Left ventricle myocardium inferior (tissue), 1 donor: ENCODE data around the gene MYO10. TPM values are rescaled to one million over a fixed set of nuclear protein-coding genes. Genes with fewer than 3 reads are reported as not detected.

ENCODE experiments used
- DNase-seq: peaks from one replicate; pipeline ENCODE4 v3.0.0-alpha.2; 2020
- H3K27ac ChIP-seq: fragments of 200-600 bp; replicated peaks from 2 replicates; pipeline ENCODE4 v1.8.0; 2021
- H3K27me3 ChIP-seq: fragments of 200-600 bp; 2 replicates; pipeline ENCODE4 v1.8.0; 2021; ENCODE audit warnings: low read depth
- H3K36me3 ChIP-seq: fragments of 200-600 bp; 2 replicates; pipeline ENCODE4 v1.8.0; 2021
- H3K4me1 ChIP-seq: fragments of 200-600 bp; 2 replicates; pipeline ENCODE4 v1.8.0; 2021
- H3K4me3 ChIP-seq: fragments of 200-600 bp; 2 replicates; pipeline ENCODE4 v1.8.0; 2021; ENCODE audit warnings: mild to moderate bottlenecking, moderate library complexity
- H3K9me3 ChIP-seq: fragments of 200-600 bp; replicated peaks from 2 replicates; pipeline ENCODE4 v1.8.0; 2021
- intact Hi-C: fragments of 100-400 bp; cut with micrococcal nuclease; formaldehyde crosslinking; loops from one replicate; pipeline ENCODE4 v1.11.0; 2022
- total RNA-seq: library from RNA; stranded (reverse); fragmentation: NEBNext Ultra II Directional; extraction: Animal tissue kit (Norgen Biotek cat#: 25700); gene quantifications from one replicate; pipeline ENCODE4 v1.2.1, GENCODE V29; 2021
- TF ChIP-seq, protein P1 (sequence below): fragments of 200-600 bp; IDR thresholded peaks from 2 replicates; pipeline ENCODE4 v1.8.0; 2021; ENCODE audit warnings: antibody characterized with exemption, mild to moderate bottlenecking, borderline replicate concordance
- donor health status: DM: no; HTN: yes; CAD: no; lungs with severe emphysema.

MYO10 gene
- total RNA-seq, 1 donor from 2014 or later: 5.0 TPM

DNA sequence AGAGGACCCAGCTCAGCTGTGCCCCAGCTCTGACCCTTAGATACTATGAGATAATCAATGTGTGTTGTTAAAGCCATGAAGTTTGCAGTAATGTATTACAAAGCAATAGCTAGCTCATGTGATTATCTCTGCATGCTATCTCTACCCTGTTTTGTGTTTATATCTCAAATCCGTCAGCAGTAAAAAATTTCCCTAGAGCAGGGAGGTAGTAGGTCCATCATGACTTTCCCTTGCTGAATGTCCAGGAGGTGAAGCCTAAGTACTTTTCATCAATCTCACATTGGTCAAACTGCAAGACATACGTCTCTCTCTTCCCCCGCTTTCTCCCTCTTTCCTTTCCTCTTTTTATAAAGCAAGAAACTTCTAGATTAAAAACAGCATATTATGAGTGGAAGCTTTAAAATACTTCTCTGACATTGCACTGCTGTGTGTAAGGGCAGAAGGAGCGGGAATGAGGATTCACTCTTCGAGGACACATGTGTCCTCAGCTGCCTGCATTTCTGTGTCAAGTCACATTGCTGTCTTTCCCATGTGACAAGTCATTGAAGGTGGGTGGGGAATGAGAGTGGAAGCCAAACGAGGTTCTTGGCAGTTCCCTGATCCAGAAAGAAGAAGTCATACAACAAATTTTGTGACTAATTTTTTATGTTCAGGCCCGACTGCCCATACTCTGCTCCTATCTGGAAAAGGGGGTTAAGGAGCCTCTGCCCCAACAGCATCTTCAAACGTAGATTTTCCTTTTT, 226.2 kb downstream of the MYO10 start:
- Histone ChIP-seq H3K27ac (no peak overlapping the region), H3K36me3 (peaks cover 5% of the 10 kb centered on the region), H3K9me3 (no peaks in the 10 kb centered on the region), H3K27me3 (no peaks in the 10 kb centered on the region), H3K4me3 (no peak overlapping the region), H3K4me1 (peaks cover 9% of the 10 kb centered on the region)
- no peak for DNase-seq
- TF ChIP-seq, protein P1, sequence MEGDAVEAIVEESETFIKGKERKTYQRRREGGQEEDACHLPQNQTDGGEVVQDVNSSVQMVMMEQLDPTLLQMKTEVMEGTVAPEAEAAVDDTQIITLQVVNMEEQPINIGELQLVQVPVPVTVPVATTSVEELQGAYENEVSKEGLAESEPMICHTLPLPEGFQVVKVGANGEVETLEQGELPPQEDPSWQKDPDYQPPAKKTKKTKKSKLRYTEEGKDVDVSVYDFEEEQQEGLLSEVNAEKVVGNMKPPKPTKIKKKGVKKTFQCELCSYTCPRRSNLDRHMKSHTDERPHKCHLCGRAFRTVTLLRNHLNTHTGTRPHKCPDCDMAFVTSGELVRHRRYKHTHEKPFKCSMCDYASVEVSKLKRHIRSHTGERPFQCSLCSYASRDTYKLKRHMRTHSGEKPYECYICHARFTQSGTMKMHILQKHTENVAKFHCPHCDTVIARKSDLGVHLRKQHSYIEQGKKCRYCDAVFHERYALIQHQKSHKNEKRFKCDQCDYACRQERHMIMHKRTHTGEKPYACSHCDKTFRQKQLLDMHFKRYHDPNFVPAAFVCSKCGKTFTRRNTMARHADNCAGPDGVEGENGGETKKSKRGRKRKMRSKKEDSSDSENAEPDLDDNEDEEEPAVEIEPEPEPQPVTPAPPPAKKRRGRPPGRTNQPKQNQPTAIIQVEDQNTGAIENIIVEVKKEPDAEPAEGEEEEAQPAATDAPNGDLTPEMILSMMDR: no peak
- intact Hi-C loops: no loop called here

DNA sequence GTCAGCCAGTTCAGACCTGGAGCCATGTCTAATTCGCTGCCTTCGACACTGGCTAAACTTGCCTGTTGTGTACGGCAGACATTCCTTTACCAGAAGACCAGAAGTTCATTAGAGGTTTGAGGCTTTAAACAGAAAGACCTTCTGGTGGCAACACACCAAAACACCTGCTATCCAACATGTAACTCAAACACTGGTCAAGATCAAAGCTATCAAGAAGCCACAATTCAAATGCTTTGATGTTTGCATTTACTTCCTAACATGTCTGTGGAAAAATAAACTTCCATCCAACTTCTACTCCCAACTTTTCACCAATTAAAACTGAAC, 228.3 kb downstream of the MYO10 start:
- no peak for DNase-seq

DNA sequence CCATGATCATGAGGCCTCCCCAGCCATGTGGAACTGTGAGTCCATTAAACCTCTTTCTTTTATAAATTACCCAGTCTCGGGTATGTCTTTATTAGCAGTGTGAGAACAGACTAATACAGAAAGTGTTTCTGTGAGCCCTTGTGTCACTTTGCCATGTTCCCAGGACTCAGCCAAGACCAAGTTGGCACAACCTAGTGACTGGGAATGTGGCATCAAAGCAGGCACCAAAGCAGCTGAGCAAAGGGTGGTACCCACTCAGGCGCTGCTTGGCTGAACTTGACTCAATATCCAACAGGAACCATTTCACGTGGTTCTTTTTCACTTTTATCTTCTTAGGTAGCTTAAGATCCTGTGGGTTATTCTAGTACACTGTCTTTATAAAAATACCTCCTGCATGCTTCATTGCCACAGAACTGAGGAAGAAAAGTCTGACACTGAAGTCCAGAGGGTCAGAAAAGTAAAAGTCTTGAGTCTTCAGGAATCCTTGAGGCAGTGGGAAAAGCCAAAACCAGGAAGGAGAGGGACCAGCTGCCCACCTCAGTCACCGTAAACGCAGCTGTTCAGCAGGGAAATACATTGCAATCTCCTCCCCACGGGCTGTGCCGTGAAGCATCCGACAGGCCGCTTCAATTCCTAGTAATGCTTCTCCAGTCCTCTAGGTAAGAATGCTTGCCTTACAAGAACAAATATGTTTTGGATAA, 228.8 kb downstream of the MYO10 start:
- intact Hi-C loops: no loop called here
- no peak overlapping the region for H3K27ac ChIP-seq
- no peaks in the 10 kb centered on the region for H3K4me1 ChIP-seq
- H3K4me3 ChIP-seq: no peak overlapping the region
- TF ChIP-seq, protein P1: no peak
- DNase-seq: no peak
- peaks cover 5% of the 10 kb centered on the region for H3K36me3 ChIP-seq
- H3K27me3 ChIP-seq: no peaks in the 10 kb centered on the region
- H3K9me3 ChIP-seq: no peaks in the 10 kb centered on the region

More for the DNA sequence above, 228.3 kb downstream of the MYO10 start:
- peaks cover 5% of the 10 kb centered on the region for H3K4me1 ChIP-seq
- peaks cover 5% of the 10 kb centered on the region for H3K36me3 ChIP-seq
- TF ChIP-seq, protein P1: no peak
- intact Hi-C loops: no loop called here
- no peak overlapping the region for H3K27ac ChIP-seq
- H3K4me3 ChIP-seq: no peak overlapping the region
- H3K27me3 ChIP-seq: no peaks in the 10 kb centered on the region
- no peaks in the 10 kb centered on the region for H3K9me3 ChIP-seq

DNA sequence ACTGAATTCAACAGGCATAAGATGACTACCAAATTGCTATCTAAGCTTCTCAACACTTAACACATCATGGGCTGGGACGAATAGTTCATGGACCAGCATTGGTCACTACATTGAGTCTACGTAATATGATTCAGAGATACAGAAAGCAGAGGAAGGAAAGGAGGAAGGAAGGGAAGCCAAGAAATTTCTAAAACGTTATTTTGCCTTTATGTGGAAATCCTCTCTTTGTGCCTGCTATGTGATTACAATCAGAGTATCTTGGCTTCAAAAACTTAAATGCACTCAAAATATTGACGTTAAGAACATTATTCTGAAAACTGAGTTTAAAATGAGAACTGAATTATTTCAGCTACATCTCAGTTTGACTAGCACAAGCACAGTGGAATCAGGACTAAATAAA, 231.1 kb downstream of the MYO10 start:
- no peak overlapping the region for H3K4me3 ChIP-seq
- no peak for DNase-seq
- no peaks in the 10 kb centered on the region for H3K27me3 ChIP-seq
- TF ChIP-seq, protein P1: no peak
- peaks cover 15% of the 10 kb centered on the region for H3K36me3 ChIP-seq
- intact Hi-C loops: no loop called here
- no peak overlapping the region for H3K27ac ChIP-seq
- H3K9me3 ChIP-seq: no peaks in the 10 kb centered on the region
- H3K4me1 ChIP-seq: no peaks in the 10 kb centered on the region

DNA sequence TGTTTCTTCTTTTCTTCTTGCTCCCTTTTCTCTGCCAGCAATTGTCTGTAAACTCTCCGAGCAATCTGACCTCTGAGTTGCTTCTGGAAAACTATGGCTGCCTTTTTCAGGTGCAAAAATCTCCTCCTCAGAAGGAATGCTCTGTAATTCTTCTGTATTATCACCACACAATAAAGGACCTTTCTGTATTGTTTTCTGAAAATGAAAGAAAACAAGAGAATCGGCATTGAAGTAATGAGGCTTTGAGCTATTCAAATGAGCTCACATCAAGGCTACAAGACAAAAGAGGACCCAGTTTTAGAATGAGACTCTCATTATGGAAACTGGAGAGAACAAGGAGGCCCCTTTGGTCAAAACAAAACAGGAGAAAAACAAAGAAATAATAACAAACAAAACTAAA, 233.1 kb downstream of the MYO10 start:
- H3K27ac ChIP-seq: no peak overlapping the region
- intact Hi-C loops: no loop called here
- no peak overlapping the region for H3K4me3 ChIP-seq
- peaks cover 15% of the 10 kb centered on the region for H3K36me3 ChIP-seq
- DNase-seq: no peak
- no peaks in the 10 kb centered on the region for H3K9me3 ChIP-seq
- TF ChIP-seq, protein P1: no peak
- H3K27me3 ChIP-seq: no peaks in the 10 kb centered on the region
- H3K4me1 ChIP-seq: no peaks in the 10 kb centered on the region
